HG03064 (cell line): ENCODE data around the gene NBL1.
"Not testable (repeated sequence)": the region's sequence is repeated elsewhere in the genome, so short reads cannot be mapped to it uniquely, and the experiment has no call there.

ENCODE experiments used
- ATAC-seq: cut with Tn5 transposase; IDR thresholded peaks from one replicate; pipeline ENCODE4 v1.9.1; 2021; ENCODE audit warnings: low read depth; ENCODE audit not compliant: unreplicated experiment

Gene NBL1

DNA sequence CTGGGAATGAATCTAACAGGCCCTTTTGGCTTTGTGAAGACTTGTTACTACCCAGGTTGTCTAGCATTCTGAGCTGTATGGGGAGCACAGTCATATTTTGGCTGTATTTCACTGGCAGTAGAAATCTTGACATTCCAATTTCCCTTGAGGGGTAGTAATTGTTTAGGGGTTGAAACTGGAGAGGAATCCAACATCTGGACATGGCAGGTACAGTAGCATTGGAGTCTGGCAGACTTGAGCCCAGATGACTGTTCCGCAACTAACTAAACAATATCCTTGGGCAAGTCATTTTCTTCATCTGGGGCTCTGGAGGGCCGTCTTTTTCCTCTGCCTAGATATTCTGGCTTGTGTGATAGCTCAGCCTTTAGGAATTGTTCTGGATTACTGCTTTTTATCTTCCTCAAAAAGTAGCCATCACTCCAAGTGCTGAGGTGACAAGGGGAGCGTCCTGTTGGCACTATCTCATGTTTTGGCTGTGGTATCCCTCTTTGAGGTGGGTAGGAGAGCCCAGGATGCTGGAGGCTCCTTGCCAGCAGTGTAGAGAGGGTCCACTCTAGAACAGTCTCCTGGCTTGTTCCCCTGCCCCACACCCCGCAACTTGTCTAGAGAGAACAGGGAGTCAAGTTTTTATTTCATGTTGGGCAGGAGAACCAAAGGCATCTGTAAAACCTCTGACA lies 22.7 kb upstream of the NBL1 start:
- no peak for ATAC-seq

DNA sequence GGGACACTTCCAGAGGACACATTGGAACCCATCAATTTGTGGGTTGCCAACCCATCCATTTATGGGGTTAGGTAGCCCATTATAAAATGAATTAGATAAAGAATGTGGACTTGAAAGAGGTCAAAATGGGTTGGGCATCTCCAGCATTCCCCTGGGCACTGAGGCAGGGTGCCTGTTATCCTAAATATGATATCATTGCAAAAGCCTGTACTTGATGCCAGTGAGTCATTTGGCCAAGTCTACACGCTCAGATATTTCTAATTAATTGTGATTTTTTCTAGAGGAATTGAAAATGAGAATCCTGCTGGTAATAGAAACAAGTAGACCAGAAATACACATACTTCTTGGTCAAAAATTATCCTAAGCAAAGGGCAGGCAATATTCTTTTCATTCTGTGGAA lies 21.9 kb upstream of the NBL1 start:
- no peak for ATAC-seq

DNA sequence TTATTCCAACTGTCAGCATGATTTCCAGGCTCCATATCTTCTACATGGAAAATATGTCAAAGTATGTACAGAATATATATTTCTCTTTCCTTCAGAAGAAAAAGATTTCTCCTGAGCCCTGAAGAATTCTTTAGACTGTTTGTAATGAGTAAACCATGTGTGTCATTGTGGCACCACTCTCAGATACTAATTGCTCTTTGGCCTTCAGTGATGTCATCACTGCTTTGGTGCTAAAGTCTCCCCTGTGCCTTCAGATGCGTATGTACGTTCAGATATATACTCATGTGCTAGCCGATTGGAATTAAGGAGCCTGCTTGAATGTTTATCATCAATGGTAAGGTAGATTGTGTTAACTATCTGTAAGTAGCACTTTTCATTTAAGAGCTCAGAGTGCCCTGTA lies 20.6 kb upstream of the NBL1 start:
- ATAC-seq = no peak

DNA sequence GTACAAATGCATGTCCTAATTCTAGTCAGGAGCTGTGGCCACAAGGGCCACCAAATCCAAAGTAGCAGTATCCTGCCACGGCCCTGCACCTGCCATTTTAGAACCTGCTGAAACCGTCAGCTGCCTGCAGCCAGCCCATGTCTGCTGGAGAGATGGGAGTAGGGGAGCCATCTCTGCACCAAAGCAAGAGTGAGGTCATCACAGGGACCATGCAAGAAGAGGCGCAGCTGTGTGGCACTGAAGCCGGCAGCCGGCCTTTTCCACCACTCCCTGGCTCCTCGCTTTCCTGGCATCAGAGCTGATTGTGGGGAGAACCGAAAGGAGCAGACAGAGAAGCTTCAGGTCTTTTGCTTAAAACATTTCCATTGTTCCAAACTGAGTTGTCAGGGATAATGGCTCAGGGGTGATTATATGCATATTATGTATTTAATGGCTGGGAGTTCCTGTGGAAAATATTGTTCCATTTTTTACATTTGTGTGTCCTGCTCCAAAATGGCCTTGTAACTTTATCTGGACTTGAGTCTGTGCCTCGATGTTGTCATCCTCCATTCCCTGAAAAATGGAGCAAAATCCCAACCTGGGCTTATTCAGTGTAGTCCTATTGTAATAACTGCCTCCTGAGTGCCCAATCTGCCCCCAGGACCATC lies 18.7 kb upstream of the NBL1 start:
- no peak for ATAC-seq

DNA sequence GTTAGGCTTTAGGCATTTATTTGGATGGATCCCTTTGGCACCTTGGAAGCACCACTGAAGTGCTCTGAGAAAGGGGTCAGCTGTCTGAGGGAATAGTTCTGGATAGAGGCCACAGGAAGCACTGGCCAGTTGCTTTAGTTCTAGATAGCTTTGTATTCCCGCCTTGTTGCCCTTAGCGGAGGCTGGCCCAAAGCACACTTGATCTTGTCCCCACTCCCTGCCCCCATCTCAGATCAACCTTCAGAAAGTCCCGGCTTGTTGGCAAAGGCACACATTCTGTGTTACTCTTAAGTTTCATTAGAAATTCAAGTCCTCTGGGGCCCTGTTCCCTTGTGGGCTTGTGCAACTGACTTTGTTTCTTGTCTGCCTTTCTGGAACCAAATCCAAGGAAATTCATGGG lies 15.2 kb upstream of the NBL1 start:
- ATAC-seq = no peak

DNA sequence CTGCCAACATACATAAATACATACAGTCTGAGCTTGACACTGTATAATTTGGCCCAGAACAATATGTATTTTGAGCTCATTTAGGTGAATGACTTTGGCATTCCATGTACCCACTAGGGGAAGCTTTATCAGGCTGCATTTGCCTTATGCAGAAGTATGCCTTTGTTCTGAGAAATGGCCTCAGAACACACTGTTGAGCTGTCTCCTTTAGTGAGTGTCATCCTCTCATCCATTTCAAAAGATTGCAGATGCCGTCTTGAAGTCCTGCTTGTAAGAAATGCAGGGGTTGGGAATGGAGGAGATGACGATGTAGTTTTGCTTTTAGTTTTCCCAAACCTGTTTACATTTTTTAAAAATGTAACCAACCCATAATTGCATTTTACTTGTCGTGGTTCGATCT lies 14.8 kb upstream of the NBL1 start:
- ATAC-seq = no peak

DNA sequence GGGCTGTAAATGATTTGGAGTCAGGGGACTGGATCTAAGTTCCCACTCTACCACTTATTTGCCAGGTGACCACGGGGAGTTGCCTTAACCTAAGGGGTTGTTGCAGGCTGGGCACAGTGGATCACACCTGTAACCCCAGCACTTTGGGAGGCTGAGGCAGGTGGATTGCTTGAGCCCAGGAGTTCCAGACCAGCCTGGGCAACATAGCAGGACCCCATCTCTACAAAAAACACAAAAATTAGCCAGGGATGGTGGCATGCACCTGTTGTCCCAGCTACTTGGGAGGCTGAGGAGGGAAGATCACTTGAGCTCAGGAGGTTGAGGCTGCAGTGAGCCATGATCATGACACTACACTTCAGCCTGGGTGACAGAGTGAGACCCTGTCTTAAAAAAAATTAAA lies 13.9 kb upstream of the NBL1 start:
- not testable (repeated sequence) for ATAC-seq

DNA sequence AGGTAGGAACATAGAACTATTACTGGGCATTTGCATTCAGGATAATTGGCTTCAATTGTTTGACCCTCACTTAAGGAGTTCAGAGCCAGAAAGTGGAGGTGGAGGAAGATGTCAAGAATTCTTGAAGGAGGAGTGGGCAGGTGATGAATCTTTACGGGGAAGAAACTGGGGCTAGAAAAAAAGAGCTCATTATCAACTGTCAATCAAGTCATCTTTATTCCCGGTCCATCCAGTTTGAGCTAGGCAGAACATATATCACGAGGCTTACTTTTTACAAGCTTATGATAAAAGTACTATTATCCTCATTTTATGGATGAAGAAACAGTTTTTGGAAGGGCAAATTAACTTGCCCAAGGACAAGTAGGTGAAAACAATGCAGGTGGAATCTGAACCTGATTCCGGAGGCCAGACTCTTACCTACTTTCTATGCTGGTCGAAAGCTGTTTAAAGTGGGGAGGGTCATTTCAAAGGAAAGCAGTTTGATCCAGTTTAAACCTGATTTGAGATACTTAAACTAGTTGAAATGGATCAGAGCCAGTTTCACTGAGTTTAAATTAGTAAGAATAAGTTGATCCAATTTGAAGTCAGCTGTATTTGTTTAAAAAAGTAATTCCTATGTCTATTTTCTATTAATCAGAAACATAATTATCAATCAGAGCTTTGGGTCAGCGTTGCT lies 13.3 kb upstream of the NBL1 start:
- no peak for ATAC-seq

DNA sequence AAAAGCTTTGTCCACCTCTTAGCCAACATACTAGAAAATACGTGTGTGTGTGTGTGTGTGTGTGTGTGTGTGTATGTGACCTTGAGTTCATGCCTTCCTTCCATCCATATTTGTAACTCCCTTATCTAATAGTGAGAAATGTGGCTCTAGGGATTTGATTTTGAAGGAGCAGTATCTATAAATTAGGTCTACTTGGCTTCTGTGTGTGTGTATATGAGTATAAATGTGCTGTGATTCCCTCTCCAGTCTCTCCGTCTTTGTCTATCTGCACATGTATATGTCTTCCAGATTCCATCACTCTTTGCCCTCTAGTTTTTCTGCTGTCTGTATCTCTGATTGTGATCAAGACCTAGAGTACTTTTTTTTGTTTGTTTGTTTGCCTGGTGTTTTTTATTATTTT lies 11.9 kb upstream of the NBL1 start:
- no peak for ATAC-seq

DNA sequence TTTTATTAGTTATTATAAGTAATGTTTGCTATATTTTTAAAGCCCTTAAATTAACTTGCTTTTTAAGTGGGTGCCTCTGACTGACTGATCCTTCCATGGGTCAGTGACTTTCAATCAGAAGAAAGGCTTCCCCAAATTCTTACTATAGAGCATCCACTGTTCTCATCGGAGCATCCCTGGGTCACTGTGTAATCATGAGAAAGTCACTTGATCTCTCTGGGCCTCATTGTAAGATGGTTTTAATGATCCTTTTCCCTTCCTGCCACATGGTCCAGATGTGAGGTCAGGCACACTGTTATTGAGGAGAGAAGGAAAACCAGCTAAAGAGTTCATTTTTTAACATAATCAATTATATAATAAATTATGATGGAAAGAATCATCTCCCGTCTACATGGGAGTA lies 11.0 kb upstream of the NBL1 start:
- no peak for ATAC-seq

DNA sequence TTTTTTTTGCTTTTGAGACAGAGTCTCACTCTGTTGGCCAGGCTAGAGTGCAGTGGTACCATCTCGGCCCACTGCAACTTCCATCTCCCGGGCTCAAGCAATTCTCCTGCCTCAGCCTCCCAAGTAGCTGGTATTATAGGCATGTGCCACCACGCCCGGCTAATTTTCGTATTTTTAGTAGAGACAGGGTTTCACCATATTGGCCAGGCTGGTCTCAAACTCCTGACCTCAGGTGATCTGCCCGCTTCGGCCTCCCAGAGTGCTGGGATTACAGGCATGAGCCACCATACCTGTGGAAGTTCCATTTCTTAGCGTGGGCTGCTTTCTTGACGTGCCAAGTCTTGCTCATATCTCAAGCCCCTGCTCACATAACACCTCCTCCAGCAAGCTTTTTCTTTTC lies 9.0 kb upstream of the NBL1 start:
- ATAC-seq = not testable (repeated sequence)

DNA sequence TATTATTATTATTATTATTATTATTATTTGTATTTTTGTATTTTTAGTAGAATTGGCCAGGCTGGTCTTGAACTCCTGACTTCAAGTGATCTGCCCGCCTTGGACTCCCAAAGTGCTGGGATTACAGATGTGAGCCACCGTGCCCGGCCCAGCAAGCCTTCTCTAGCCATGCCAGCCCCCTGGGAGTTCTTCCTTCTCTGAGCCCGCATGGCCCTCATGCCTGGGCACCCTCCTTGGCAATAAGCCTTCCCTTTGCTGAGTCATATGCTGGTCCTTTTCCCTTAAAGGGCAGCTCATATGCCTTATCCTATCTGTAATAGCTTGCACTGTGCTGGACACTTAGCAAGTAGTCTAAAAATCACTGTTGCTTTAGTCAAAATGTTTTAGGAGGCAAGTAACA lies 8.5 kb upstream of the NBL1 start:
- no peak for ATAC-seq

DNA sequence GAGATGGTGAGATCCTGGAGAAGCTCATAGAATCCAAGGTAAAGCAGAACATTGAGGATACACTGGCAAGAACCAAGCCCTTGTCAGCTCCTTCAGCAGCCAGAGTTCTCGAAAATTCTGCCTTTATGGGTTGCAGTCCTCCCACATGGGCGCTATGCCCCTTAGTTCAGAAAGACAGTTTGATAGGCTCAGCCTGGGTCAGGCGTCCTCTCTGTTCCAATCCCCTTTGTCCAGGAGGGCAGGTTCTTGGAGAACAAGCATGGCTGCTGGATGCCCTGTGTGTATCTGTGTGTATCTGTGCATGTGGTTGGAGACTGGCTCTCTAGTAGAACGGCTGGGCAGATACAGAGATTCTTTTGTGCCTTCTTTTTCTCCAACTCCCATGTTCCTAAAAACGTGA lies 8.0 kb upstream of the NBL1 start:
- no peak for ATAC-seq

DNA sequence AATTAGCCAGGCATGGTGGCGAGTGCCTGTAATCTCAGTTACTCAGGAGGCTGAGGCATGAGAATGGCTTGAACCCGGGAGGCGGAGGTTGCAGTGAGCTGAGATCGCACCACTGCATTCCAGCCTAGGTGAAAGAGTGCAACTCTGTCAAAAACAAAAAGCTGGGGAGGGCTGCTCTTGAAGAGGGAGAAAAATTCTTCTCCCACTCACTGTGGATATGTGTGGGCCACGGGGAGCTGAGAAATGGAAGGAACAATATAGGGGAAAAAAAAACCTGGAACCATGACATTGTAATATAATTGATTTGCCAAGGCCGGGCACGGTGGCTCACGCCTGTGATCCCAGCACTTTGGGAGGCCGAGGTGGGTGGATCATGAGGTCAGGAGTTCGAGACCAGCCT lies 7.4 kb upstream of the NBL1 start:
- not testable (repeated sequence) for ATAC-seq

DNA sequence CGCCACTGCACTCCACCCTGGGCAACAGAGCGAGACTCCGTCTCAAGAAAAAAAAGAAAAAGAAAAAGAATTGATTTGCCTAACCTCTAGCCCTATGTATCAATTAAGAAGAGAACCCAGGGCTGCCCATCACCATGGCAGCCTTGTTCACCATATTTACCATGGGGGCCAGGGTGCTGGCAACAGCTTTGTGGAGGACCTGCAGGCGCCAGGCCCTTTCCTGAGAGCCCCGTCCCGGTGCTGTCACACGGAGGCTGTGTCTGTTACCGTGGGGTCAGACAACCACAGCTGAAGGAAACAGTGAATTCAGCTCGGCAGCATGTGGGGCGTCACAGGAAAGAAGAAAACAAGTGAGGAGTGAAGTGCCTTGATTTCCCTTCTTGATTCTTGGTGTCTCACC lies 6.5 kb upstream of the NBL1 start:
- ATAC-seq = no peak

DNA sequence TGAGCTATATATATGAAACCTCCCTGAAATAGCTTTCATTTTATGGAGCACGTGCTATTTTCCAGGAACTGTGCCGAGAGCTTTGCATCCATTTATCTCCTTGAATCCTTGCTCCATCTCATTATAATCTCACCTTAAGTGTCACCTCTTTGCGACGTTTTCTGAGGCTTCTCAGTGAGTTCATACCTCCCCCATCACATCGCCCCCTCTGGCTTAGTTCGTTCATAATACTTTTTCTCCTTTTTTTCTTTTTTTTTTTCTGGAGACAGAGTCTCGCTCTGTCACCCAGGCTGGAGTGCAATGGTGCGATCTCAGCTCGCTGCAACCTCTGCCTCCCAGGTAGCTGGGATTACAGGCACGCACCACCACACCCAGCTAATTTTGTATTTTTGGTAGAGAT lies 4.9 kb upstream of the NBL1 start:
- not testable (repeated sequence) for ATAC-seq

DNA sequence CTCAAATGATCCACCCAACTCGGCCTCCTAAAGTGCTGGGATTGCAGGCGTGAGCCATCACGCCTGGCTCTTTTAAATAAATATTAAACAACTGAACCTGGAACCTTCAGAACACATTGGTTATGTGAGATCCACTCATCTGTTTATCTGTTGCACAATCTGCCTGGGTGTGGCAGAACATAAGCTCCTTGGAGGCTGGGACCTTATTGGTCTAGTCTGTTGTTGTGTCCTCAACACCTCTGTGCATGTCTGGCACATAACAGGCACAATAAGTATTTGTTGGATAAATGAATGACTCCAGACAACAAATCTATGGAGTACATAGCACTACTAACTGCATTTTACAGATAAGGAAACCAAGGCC lies 4.1 kb upstream of the NBL1 start:
- ATAC-seq = no peak

DNA sequence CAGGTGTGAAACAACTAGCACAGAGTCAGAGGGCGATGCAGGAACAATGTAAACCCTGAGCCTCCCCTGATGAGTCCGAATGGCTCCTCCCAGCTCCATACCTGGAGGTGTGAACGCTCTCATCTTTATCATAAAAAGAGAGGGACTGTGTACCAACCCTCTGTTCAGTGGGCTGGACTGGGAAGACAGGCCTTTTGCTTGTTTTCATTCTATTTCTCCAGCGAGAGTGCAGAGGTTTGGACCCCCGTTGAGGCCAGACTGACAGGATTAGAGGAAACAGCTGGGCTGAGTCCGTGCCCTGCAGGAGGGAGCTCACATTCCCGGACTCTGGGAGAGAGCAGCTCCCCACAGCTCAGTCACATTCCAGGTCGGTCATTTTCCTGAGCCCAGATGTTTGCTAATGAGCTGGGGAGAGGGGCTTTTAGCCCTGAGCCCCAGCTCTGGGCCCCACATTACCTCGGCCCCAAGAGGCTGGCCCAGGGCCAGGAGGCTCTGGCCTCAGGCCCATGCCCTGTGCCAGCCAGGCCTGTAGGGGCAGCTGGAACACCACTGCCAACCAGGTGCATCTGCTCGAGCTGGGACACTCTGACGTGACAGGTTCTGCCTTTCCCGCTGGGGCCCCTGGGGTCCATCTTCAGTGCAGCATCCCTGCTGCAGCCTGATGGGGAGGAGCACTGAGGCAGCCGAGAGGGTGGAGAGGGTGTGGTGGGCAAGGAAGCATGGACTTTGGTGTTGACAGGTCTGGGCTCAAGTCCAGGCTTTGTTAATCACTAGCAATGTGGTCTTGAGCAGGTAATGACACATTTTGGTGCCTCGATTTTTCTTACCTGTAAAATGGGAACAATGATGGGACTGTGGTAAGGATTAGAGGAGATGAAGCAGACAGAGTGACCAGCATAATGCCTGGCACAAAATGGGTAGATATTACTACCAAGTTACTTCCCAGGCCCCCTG lies 3.5 kb upstream of the NBL1 start:
- no peak for ATAC-seq

DNA sequence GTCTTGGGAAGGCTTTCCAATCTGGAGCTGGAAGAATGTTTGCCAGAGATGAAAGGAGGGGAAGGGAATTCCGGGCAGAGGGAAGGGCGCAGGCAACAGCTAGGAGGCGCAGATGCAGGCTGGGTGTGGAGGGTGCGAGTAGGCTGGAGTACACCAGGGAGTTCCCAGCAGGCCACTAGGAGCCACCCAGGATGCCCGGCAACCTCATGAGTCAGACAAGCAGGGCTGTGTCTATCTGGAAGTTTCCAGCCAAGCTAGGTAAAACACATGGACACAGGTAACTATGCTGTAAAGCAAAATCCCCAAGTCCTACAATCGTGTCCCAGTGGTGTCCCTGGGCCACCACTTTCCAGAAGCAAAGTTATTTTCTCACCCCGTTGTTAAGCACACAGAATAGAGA lies 990 bp upstream of the NBL1 start:
- ATAC-seq = no peak

DNA sequence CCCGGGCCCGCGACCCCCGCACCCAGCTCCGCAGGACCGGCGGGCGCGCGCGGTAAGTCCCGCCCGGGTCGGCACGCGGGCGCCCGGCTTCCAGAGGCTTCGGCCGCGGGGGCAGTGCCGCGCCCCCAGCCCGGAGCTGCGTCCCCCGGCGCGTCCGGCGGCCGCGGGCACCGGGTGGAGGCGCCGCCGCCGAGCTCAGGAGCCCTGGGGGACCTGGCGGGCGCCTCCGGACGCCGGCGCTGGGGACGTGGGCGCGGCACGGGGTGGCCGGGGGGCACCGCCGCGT lies 227 bp downstream of the NBL1 start:
- ATAC-seq = no peak

DNA sequence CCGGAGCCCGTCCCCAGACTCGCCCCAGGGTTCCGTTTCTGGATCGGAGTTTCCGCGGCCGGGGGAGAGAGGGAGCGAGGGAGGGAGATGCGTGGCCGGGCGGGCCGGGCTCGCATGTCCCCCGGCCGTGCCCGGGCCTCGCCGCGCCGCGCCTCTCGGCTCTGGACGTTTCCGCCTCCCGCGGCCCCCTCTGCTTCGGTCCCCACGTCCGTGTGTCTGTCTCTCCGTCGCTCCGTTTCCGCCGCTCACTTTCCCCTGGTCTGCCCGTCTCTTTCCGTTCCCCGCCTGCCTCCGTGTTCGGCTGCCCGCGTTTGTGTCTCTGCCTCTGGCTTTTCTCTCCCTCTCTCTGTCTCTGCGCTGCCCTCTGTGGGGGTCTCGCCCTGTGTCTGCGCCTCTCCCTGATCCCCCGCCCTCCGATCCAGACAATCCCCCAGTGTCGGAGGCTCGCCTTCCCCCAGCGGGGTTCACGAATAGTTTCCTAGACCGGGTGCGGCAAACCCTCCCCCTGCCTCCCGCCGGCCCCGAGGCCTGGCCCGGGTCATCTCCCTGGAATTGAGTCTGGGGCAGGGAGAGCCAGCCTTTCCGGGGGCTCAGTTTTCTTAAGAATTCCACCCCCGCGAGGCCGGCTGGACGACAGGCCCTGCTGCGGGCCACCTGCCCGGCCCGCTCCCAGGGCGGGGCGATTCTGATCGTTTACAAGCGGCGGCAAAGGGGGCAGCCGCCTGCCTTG lies 735 bp downstream of the NBL1 start:
- ATAC-seq = no peak
